ENCODE results near the gene ZDHHC9. TPM values are rescaled to one million over a fixed set of nuclear protein-coding genes. Genes with fewer than 3 reads are reported as not detected.

ZDHHC9 gene
- total and polyA plus RNA-seq, 2 donors (not counting 1 experiment from before 2014, with no cell fraction given) = 1.3 to 6.1 TPM

DNA sequence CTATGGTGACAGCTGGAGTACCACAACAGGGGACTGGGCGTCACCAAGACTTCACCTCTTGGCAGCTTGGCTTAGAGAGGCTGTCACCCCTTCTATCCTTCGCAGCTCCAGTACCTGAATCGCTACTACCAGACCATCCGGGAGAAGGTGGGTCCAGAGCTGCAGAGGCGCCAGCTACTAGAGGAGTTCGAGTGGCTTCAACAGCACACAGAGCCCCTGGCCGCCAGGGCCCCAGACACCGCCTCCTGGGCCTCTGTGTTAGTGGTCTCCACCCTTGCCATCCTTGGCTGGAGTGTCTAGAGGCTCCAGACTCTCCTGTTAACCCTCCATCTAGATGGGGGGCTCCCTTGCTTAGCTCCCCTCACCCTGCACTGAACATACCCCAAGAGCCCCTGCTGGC lies 75.5 kb downstream of the ZDHHC9 start:
- H3K4me1 Mint-ChIP-seq = peaks cover 48% of the 10 kb centered on the region
- no peak for TF ChIP-seq EZH2 (IDR thresholded peaks at IDR 0.05; ENCODE audit: borderline replicate concordance, insufficient read depth, low read depth, low read length, poor library complexity, severe bottlenecking)
- TF ChIP-seq, protein P1, sequence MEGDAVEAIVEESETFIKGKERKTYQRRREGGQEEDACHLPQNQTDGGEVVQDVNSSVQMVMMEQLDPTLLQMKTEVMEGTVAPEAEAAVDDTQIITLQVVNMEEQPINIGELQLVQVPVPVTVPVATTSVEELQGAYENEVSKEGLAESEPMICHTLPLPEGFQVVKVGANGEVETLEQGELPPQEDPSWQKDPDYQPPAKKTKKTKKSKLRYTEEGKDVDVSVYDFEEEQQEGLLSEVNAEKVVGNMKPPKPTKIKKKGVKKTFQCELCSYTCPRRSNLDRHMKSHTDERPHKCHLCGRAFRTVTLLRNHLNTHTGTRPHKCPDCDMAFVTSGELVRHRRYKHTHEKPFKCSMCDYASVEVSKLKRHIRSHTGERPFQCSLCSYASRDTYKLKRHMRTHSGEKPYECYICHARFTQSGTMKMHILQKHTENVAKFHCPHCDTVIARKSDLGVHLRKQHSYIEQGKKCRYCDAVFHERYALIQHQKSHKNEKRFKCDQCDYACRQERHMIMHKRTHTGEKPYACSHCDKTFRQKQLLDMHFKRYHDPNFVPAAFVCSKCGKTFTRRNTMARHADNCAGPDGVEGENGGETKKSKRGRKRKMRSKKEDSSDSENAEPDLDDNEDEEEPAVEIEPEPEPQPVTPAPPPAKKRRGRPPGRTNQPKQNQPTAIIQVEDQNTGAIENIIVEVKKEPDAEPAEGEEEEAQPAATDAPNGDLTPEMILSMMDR (IDR thresholded peaks at IDR 0.05) = no peak
- ChIA-PET POLR2A (interaction anchor here (1.5 to 4.2 kb wide), 4 partner anchors 9 to 15 kb away, joined by 3 to 23 read pairs (median 8); partner anchors contain the start of gene SASH3), CTCF (interaction anchor here (0.8 to 1.7 kb wide), 3 partner anchors 12 to 42 kb away, joined by 3 to 11 read pairs (median 7); no protein-coding TSS in a partner anchor)
- peak overlapping the region; percentile 58 for H3K4me2 ChIP-seq (replicated peaks; ENCODE audit: low read depth, low read length, poor library complexity, severe bottlenecking)
- H4K20me1 ChIP-seq (ENCODE audit: control insufficient read depth, insufficient read depth, low read length, poor library complexity, severe bottlenecking) = no peaks in the 10 kb centered on the region
- H3K9ac ChIP-seq (ENCODE audit: low read length) = no peak overlapping the region
- intact Hi-C loops (cut with micrococcal nuclease) = no loop called here
- no peak for ATAC-seq (ENCODE audit: low read depth)
- no peaks in the 10 kb centered on the region for H3K27me3 ChIP-seq (replicated peaks in 1 of 4; ENCODE audit: control extremely low read depth in 1 of 4, control insufficient read depth in 3 of 4, insufficient read depth in 4 of 4, low read length in 3 of 4)
- peaks cover 8% of the 10 kb centered on the region for H3K79me2 ChIP-seq (ENCODE audit: control insufficient read depth, insufficient read depth, low read length)
- peaks cover 55 to 62% of the 10 kb centered on the region in 2 donors for H3K4me1 ChIP-seq (ENCODE audit: control insufficient read depth in 2 of 2, insufficient read depth in 2 of 2, low read length in 2 of 2)
- no peak overlapping the region for H2AFZ ChIP-seq (ENCODE audit: insufficient read depth, low read depth, low read length, poor library complexity, severe bottlenecking)
- no peaks in the 10 kb centered on the region for H3K9me3 ChIP-seq (ENCODE audit: control extremely low read depth in 1 of 3, control insufficient read depth in 2 of 3, insufficient read depth in 1 of 3, low read length in 2 of 3)
- no peak for DNase-seq
- no peak overlapping the region for H3K4me3 ChIP-seq (ENCODE audit: control extremely low read depth in 1 of 5, extremely low read depth in 1 of 5, insufficient read depth in 1 of 5, low read depth in 2 of 5, low read length in 4 of 5)
- peak overlapping the region; percentile 7 for H3K4me3 Mint-ChIP-seq
- 100% methylated on average over 3 of the region's 8 CpGs for whole genome bisulfite sequencing (ENCODE audit: insufficient coverage)
- H3K27ac Mint-ChIP-seq = peak overlapping the region; percentile 89
- H3K9me3 Mint-ChIP-seq (ENCODE audit: insufficient read depth) = no peaks in the 10 kb centered on the region
- peak overlapping the region; percentile 60 to 72 for H3K27ac ChIP-seq (ENCODE audit: low read length in 2 of 2)
- H3K36me3 ChIP-seq (replicated peaks in 1 of 2; ENCODE audit: control extremely low read depth in 1 of 2, control insufficient read depth in 1 of 2, extremely low read depth in 1 of 2, insufficient read depth in 2 of 2, low read length in 1 of 2) = no peaks in the 10 kb centered on the region
- H3K27me3 Mint-ChIP-seq = no peaks in the 10 kb centered on the region

DNA sequence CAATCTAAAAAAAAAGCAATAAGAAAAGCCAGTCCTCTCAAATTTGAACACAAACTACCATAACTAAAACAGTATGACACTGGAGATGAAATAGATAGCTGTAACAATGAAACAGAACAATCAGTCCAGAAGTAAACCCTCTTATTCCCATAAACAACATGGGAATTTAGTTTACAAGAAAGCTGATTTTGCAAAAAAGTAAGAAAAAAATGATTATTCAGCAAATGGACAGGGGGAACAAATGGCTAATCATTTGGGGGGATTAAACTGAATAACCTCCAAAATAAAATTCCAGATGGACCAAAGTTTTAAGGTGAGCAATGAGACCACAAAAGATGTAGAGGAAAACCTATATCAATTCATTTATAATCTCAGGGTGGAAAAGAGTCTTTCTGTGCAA lies 80.0 kb downstream of the ZDHHC9 start:
- no peak for ATAC-seq (ENCODE audit: low read depth)
- no peak for DNase-seq
- ChIA-PET CTCF (interaction anchor here (0.7 to 1.8 kb wide), 5 partner anchors 8 to 81 kb away, joined by 3 to 6 read pairs (median 3); no protein-coding TSS in a partner anchor), POLR2A (interaction anchor here (1.6 kb wide), 1 partner anchor 9 kb away, joined by 4 read pairs; no protein-coding TSS in a partner anchor)
- H3K27ac Mint-ChIP-seq = no peak overlapping the region
- Histone ChIP-seq H3K79me2 (ENCODE audit: control insufficient read depth, insufficient read depth, low read length) (no peaks in the 10 kb centered on the region), H3K36me3 (replicated peaks in 1 of 2; ENCODE audit: control extremely low read depth in 1 of 2, control insufficient read depth in 1 of 2, extremely low read depth in 1 of 2, insufficient read depth in 2 of 2, low read length in 1 of 2) (no peaks in the 10 kb centered on the region), H3K27ac (ENCODE audit: low read length in 2 of 2) (no peak overlapping the region), H3K4me2 (replicated peaks; ENCODE audit: low read depth, low read length, poor library complexity, severe bottlenecking) (no peak overlapping the region), H3K9me3 (ENCODE audit: control extremely low read depth in 1 of 3, control insufficient read depth in 2 of 3, insufficient read depth in 1 of 3, low read length in 2 of 3) (no peaks in the 10 kb centered on the region), H2AFZ (ENCODE audit: insufficient read depth, low read depth, low read length, poor library complexity, severe bottlenecking) (no peak overlapping the region), H3K4me1 (ENCODE audit: control insufficient read depth in 2 of 2, insufficient read depth in 2 of 2, low read length in 2 of 2) (peaks cover 35 to 36% of the 10 kb centered on the region in 2 donors), H3K9ac (ENCODE audit: low read length) (no peak overlapping the region), H3K27me3 (replicated peaks in 1 of 4; ENCODE audit: control extremely low read depth in 1 of 4, control insufficient read depth in 3 of 4, insufficient read depth in 4 of 4, low read length in 3 of 4) (no peaks in the 10 kb centered on the region), H3K4me3 (ENCODE audit: control extremely low read depth in 1 of 5, extremely low read depth in 1 of 5, insufficient read depth in 1 of 5, low read depth in 2 of 5, low read length in 4 of 5) (no peak overlapping the region), H4K20me1 (ENCODE audit: control insufficient read depth, insufficient read depth, low read length, poor library complexity, severe bottlenecking) (no peaks in the 10 kb centered on the region)
- intact Hi-C loops (cut with micrococcal nuclease) = no loop called here
- H3K4me1 Mint-ChIP-seq = peaks cover 31% of the 10 kb centered on the region
- H3K27me3 Mint-ChIP-seq = no peaks in the 10 kb centered on the region
- TF ChIP-seq, protein P1 (IDR thresholded peaks at IDR 0.05) = no peak
- TF ChIP-seq EZH2 (IDR thresholded peaks at IDR 0.05; ENCODE audit: borderline replicate concordance, insufficient read depth, low read depth, low read length, poor library complexity, severe bottlenecking) = no peak
- no peaks in the 10 kb centered on the region for H3K9me3 Mint-ChIP-seq (ENCODE audit: insufficient read depth)
- H3K4me3 Mint-ChIP-seq = no peak overlapping the region
